Panc1 (cell line): ENCODE measurements around the gene WNT3A. TPM values are rescaled to one million over a fixed set of nuclear protein-coding genes. Genes with fewer than 3 reads are reported as not detected.

Source experiments
- ATAC-seq: fragments of 200-7000 bp; cut with Tn5 transposase; 2 replicates; pipeline ENCODE4 v1.9.1; 2020; ENCODE audit warnings: mild to moderate bottlenecking, moderate library complexity
- BruUV-seq: library from RNA; stranded (reverse); fragments of 400-500 nt; replicated peaks from 2 replicates; lab custom pipeline; 2021; lab: Mats Ljungman, UMichigan
- CTCF ChIA-PET: fragments of 300-600 bp; sonication (Branson Sonifier 250); formaldehyde crosslinking; loops from one replicate; lab custom pipeline; 2022; ENCODE audit warnings: antibody characterized with exemption; lab: Charles Lee
- POLR2A ChIA-PET: fragments of 300-600 bp; sonication (Branson Sonifier 250); formaldehyde crosslinking; loops from one replicate; lab custom pipeline; 2022; ENCODE audit warnings: antibody characterized with exemption; lab: Charles Lee
- DNase-seq: peaks from one replicate; pipeline ENCODE4 v3.0.0-alpha.2; 2010; ENCODE audit warnings: low read depth, low spot score
- H3K27ac ChIP-seq: 2 replicates; pipeline ENCODE4 v1.5.1; 2011; ENCODE audit warnings: mild to moderate bottlenecking, low read length, inconsistent platforms
- H3K27me3 ChIP-seq: fragments of 200-500 bp; sonication (Bioruptor generic); 2 replicates; pipeline ENCODE4 v1.6.0; 2014; ENCODE audit warnings: low read length, inconsistent platforms; ENCODE audit not compliant: control insufficient read depth, insufficient read depth
- H3K36me3 ChIP-seq: fragments of 200-500 bp; sonication (Bioruptor generic); 2 replicates; pipeline ENCODE4 v1.5.1; 2014; ENCODE audit warnings: inconsistent platforms, mild to moderate bottlenecking, low read length, moderate library complexity; ENCODE audit not compliant: control insufficient read depth, insufficient read depth
- H3K4me1 ChIP-seq: 2 replicates; pipeline ENCODE4 v1.5.1; 2011; ENCODE audit warnings: inconsistent platforms, mild to moderate bottlenecking, low read length, moderate library complexity; ENCODE audit not compliant: control insufficient read depth, insufficient read depth
- H3K4me3 ChIP-seq, 2 experiments: 2 replicates each; pipeline ENCODE4 v1.5.1; 2011 to 2012; ENCODE audit warnings: low read depth in 2 of 2, low read length in 2 of 2, mild to moderate bottlenecking in 2 of 2, inconsistent platforms in 1 of 2, moderate library complexity in 1 of 2
- H3K9me3 ChIP-seq: fragments of 200-500 bp; sonication (Bioruptor generic); 2 replicates; pipeline ENCODE4 v1.5.1; 2014; ENCODE audit warnings: low read depth, mild to moderate bottlenecking, inconsistent platforms, low read length, moderate library complexity; ENCODE audit not compliant: control insufficient read depth, insufficient read depth
- POLR2AphosphoS5 ChIP-seq: IDR thresholded peaks from 2 replicates; pipeline ENCODE4 v1.6.1; 2012; ENCODE audit warnings: mild to moderate bottlenecking, low read depth, low read length, moderate library complexity
- SIN3A ChIP-seq: IDR thresholded peaks from 2 replicates; pipeline ENCODE4 v1.6.1; 2012; ENCODE audit warnings: low read depth, mild to moderate bottlenecking, low read length, moderate library complexity, borderline replicate concordance; ENCODE audit not compliant: insufficient read depth
- TCF7L2 ChIP-seq: IDR thresholded peaks from 2 replicates; pipeline ENCODE4 v1.6.1; 2011; ENCODE audit warnings: mild to moderate bottlenecking, low read depth, low read length, inconsistent platforms
- in situ Hi-C: cut with HindIII; loops from 2 replicates; pipeline ENCODE4 v1.10.0; 2016; ENCODE audit warnings: low sequenced_read_pairs, low pct_unique_long_range_greater_than_20kb
- intact Hi-C: fragments of 100-400 bp; cut with micrococcal nuclease; formaldehyde crosslinking; loops from one replicate; pipeline ENCODE4 v1.10.0; 2022; ENCODE audit not compliant: unreplicated experiment
- total RNA-seq: library from RNA; stranded (reverse); gene quantifications from one replicate; pipeline ENCODE4 v1.2.1, GENCODE V29; 2021; ENCODE audit not compliant: unreplicated experiment
- TF ChIP-seq, protein P1 (sequence below): fragments of 450-650 bp; IDR thresholded peaks from 2 replicates; pipeline ENCODE4 v1.5.1; 2017; ENCODE audit warnings: mild to moderate bottlenecking
- TF ChIP-seq, protein P2 (sequence below), 2 experiments: IDR thresholded peaks; 2 replicates each; pipeline ENCODE4 v1.6.1; 2011 to 2012; ENCODE audit warnings: low read depth in 2 of 2, control low read depth in 1 of 2, low read length in 1 of 2, mild to moderate bottlenecking in 1 of 2, moderate library complexity in 1 of 2; ENCODE audit not compliant: insufficient read depth in 1 of 2

The WNT3A gene
- total RNA-seq, 1 experiment from 2014 or later: not detected

DNA sequence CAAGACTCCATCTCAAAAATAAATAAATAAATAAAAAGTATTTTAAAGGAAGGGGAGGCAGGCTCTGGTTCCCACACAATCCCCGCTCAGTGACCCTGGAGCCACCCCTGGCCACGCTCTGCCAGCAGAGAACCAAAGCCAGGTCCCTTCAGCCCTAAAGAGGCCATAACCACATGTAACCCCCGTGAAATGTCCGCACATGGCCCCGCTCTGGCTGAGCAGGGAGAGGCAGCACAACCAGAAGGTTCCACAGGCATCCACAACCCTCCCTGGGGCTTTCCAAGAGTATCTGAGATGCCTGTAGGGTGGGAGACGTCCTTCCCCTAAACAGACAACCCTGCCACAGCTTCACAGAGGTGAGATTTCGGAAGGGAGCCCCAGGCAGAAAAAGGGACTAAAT lies 74.3 kb downstream of the WNT3A start:
- Histone ChIP-seq H3K27me3 (no peaks in the 10 kb centered on the region), H3K36me3 (peaks cover 7% of the 10 kb centered on the region; the same call in 1 of the 2 replicates), H3K9me3 (no peaks in the 10 kb centered on the region), H3K4me1 (peaks cover 29% of the 10 kb centered on the region), H3K27ac (peak overlapping the region; percentile 76), H3K4me3 (peak overlapping the region; percentile 87 to 98)
- DNase-seq: no peak
- in situ Hi-C loops: no loop called here
- ChIA-PET CTCF (no interaction called here), POLR2A (no interaction called here)
- TF ChIP-seq TCF7L2: no peak
- TF ChIP-seq, protein P1, sequence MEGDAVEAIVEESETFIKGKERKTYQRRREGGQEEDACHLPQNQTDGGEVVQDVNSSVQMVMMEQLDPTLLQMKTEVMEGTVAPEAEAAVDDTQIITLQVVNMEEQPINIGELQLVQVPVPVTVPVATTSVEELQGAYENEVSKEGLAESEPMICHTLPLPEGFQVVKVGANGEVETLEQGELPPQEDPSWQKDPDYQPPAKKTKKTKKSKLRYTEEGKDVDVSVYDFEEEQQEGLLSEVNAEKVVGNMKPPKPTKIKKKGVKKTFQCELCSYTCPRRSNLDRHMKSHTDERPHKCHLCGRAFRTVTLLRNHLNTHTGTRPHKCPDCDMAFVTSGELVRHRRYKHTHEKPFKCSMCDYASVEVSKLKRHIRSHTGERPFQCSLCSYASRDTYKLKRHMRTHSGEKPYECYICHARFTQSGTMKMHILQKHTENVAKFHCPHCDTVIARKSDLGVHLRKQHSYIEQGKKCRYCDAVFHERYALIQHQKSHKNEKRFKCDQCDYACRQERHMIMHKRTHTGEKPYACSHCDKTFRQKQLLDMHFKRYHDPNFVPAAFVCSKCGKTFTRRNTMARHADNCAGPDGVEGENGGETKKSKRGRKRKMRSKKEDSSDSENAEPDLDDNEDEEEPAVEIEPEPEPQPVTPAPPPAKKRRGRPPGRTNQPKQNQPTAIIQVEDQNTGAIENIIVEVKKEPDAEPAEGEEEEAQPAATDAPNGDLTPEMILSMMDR: no peak
- TF ChIP-seq SIN3A: no peak
- no peak for TF ChIP-seq POLR2AphosphoS5
- TF ChIP-seq, protein P2, sequence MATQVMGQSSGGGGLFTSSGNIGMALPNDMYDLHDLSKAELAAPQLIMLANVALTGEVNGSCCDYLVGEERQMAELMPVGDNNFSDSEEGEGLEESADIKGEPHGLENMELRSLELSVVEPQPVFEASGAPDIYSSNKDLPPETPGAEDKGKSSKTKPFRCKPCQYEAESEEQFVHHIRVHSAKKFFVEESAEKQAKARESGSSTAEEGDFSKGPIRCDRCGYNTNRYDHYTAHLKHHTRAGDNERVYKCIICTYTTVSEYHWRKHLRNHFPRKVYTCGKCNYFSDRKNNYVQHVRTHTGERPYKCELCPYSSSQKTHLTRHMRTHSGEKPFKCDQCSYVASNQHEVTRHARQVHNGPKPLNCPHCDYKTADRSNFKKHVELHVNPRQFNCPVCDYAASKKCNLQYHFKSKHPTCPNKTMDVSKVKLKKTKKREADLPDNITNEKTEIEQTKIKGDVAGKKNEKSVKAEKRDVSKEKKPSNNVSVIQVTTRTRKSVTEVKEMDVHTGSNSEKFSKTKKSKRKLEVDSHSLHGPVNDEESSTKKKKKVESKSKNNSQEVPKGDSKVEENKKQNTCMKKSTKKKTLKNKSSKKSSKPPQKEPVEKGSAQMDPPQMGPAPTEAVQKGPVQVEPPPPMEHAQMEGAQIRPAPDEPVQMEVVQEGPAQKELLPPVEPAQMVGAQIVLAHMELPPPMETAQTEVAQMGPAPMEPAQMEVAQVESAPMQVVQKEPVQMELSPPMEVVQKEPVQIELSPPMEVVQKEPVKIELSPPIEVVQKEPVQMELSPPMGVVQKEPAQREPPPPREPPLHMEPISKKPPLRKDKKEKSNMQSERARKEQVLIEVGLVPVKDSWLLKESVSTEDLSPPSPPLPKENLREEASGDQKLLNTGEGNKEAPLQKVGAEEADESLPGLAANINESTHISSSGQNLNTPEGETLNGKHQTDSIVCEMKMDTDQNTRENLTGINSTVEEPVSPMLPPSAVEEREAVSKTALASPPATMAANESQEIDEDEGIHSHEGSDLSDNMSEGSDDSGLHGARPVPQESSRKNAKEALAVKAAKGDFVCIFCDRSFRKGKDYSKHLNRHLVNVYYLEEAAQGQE (IDR thresholded peaks at IDR 0.05; ENCODE audit: insufficient read depth in 1 of 2, low read depth in 2 of 2, low read length in 1 of 2): no peak
- BruUV-seq: no TSS peak
- ATAC-seq: no peak
- intact Hi-C loops: no loop called here

DNA sequence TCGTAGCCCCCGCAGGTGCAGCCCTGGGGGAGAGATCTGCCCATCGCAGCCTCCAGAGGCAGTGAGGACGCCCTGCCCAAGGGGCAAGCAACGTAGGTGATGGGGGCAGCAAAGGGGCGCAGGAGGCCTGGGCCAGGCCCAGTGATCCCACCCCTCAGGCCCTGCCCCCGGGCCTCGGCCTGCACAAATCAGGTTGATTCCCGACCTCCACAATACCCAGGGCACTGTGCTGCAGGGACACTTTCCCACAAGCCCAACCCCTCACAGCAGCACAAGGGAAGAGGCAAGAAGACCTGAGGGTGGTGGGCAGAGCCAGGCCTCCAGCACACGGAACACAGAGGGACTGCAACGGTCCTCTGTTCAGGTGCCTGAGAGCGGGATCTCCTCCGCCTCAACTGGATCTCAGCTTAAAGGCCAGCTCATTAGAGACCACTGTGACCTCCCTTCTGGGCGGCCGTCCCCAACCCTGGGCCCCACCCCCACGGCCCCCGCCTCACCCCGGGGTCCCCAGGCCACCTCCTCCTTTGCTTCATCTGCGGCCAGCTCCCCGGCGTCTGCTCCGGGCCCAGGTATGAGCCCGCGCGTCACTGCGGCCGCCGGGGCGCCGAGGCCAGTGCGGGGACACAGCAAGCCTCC lies 74.9 kb downstream of the WNT3A start:
- ATAC-seq (peak; percentile 20), DNase-seq (no peak)
- BruUV-seq: no TSS peak
- peaks cover 7% of the 10 kb centered on the region; the same call in 1 of the 2 replicates for H3K36me3 ChIP-seq
- H3K27ac ChIP-seq: peak overlapping the region; percentile 78
- no peaks in the 10 kb centered on the region for H3K9me3 ChIP-seq
- peaks cover 34% of the 10 kb centered on the region for H3K4me1 ChIP-seq
- H3K4me3 ChIP-seq: peak overlapping the region; percentile 87 to 98
- in situ Hi-C loops: no loop called here
- TF ChIP-seq POLR2AphosphoS5 (no peak), TCF7L2 (no peak), SIN3A (no peak)
- TF ChIP-seq, protein P1: no peak
- TF ChIP-seq, protein P2 (IDR thresholded peaks at IDR 0.05; ENCODE audit: insufficient read depth in 1 of 2, low read depth in 2 of 2, low read length in 1 of 2): no peak
- intact Hi-C loops: no loop called here
- ChIA-PET CTCF (no interaction called here), POLR2A (interaction anchor here (0.5 to 0.6 kb wide), 2 partner anchors 80 to 139 kb away, joined by 3 to 5 read pairs; no protein-coding TSS in a partner anchor)
- no peaks in the 10 kb centered on the region for H3K27me3 ChIP-seq
